Measurements from ENCODE around the gene NPRL2. TPM values are rescaled to one million over a fixed set of nuclear protein-coding genes. Genes with fewer than 3 reads are reported as not detected.

The NPRL2 gene
- total and polyA plus RNA-seq, 9 of the 15 experiments (the other 6 are each of a cell fraction or from before 2014, with no cell fraction given) = 17.4 to 40.4 (median 24.4) TPM

GRCh38 chr3:50358911-50359759, 8.6 kb upstream of the NPRL2 start, which contains the start of gene TMEM115 (continued):
- TF ChIP-seq, protein P1, sequence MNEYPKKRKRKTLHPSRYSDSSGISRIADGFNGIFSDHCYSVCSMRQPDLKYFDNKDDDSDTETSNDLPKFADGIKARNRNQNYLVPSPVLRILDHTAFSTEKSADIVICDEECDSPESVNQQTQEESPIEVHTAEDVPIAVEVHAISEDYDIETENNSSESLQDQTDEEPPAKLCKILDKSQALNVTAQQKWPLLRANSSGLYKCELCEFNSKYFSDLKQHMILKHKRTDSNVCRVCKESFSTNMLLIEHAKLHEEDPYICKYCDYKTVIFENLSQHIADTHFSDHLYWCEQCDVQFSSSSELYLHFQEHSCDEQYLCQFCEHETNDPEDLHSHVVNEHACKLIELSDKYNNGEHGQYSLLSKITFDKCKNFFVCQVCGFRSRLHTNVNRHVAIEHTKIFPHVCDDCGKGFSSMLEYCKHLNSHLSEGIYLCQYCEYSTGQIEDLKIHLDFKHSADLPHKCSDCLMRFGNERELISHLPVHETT (CRISPR knock-in tag; conservative IDR thresholded peaks at IDR 0.05 in 1 of 2, IDR thresholded peaks at IDR 0.05 in 1 of 2) = peak in 1 of 2 experiments; percentile 77; a peak in 2 of 4 replicates
- TF ChIP-seq SLC30A9 (CRISPR knock-in tag; IDR thresholded peaks at IDR 0.05) (no peak), USF1 (CRISPR knock-in tag; IDR thresholded peaks at IDR 0.05) (peak; percentile 49), MLLT1 (IDR thresholded peaks at IDR 0.05) (no peak), ZNF239 (CRISPR knock-in tag; IDR thresholded peaks at IDR 0.05) (no peak; the same call in 1 of the 2 replicates), SP2 (IDR thresholded peaks at IDR 0.05; ENCODE audit: extremely low read depth, low read depth, low read length, poor library complexity, severe bottlenecking) (no peak), CHD7 (IDR thresholded peaks at IDR 0.05; ENCODE audit: low read depth, low read length) (no peak), EHMT2 (IDR thresholded peaks at IDR 0.05) (no peak), SMARCE1 (IDR thresholded peaks at IDR 0.05) (no peak), CREB1 (IDR thresholded peaks at IDR 0.05) (peak; percentile 74), CREB1 (CRISPR knock-in tag; IDR thresholded peaks at IDR 0.05) (peak; percentile 80), ELF4 (CRISPR knock-in tag; IDR thresholded peaks at IDR 0.05) (no peak)

All from K562 (cell line).